NCI-H345 treated with DMSO at 0.1 percent for 48 hours (cell line): ENCODE results near the gene ZNF383.
"Not testable (repeated sequence)": the region's sequence is repeated elsewhere in the genome, so short reads cannot be mapped to it uniquely, and the experiment has no call there.

Experiments used
- DNase-seq: peaks from one replicate; lab custom pipeline; 2025; ENCODE audit not compliant: unreplicated experiment; lab: John Stamatoyannopoulos, UW

Gene ZNF383

DNA sequence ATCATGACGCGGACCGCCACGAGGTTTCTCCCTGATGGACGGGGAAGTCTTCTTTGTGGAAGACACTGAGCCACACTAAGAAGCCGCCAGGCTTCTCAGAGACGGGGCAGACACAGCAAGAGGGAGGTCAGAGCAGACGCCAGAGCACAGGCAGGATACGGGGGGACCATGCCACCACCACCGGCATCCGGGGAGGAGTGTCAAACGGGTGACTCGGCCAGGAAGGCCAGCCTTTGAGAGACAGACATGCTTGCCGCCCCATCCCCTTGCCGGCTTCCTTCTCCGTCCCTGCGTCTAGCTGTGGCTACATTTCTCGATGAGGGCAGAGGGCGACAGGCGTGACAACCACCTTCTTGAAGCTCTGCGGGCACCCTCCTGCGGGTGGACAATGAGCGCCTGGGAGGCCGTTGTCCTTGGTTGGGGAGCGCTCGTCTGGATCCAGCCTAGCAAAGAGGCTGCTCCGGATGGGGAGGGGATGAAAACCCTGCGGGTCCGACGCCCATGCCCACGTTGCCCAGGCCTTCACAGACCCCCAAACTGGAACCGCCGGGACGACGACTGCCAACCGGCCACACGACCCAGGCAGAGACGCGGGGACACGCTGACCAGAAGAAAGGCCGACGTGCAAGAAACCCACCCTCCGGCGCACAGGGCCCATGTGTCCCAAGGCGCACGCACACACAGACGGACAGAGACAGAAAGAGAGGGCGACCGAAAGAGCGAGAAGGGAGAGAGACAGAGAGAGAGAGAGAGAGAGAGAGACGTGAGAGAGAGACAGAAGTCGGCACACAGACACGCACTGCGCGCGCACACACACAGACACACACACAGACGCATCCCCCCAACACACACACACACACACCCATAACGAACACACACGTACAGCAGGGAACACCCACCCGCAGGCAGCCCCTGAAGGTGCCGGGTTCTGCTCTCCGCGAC lies 75.3 kb downstream of the ZNF383 start:
- DNase-seq = not testable (repeated sequence)

- DNase-seq = not testable (repeated sequence)
Measured at GRCh38 chr19:37294246-37294645, 76.2 kb downstream of the ZNF383 start.
